Bronchial epithelial cell (primary cell): ENCODE measurements around the gene FBXL7. TPM values are rescaled to one million over a fixed set of nuclear protein-coding genes. Genes with fewer than 3 reads are reported as not detected.

Experiments used
- DNase-seq: peaks from one replicate; pipeline ENCODE4 v3.0.0-alpha.2; 2010; ENCODE audit warnings: low read depth
- FAIRE-seq: peaks from 2 replicates; lab custom pipeline; 2011; peaks lifted over from hg19 to GRCh38; lab: Jason Lieb, UNC
- H3K27me3 ChIP-seq: 2 replicates; pipeline ENCODE4 v1.5.1; 2011; ENCODE audit warnings: low read length; ENCODE audit not compliant: control insufficient read depth, insufficient read depth
- H3K36me3 ChIP-seq: 2 replicates; pipeline ENCODE4 v1.5.1; 2011; ENCODE audit warnings: low read length; ENCODE audit not compliant: control insufficient read depth, insufficient read depth
- H3K4me3 ChIP-seq: 2 replicates; pipeline ENCODE4 v1.5.1; 2011; ENCODE audit warnings: mild to moderate bottlenecking, low read depth, low read length, control low read depth
- CTCF ChIP-seq: IDR thresholded peaks from 2 replicates; pipeline ENCODE4 v1.5.1; 2011; ENCODE audit warnings: mild to moderate bottlenecking, moderate library complexity, low read length, control low read depth, inconsistent platforms; ENCODE audit not compliant: insufficient read depth, severe bottlenecking
- total RNA-seq: library from RNA; depleted of rRNA; stranded (reverse); fragments of >200 nt; gene quantifications from 2 replicates; pipeline ENCODE4 v1.2.1, GENCODE V29; 2014

FBXL7 gene
- total RNA-seq, 1 donor from 2014 or later = 0.26 TPM

DNA sequence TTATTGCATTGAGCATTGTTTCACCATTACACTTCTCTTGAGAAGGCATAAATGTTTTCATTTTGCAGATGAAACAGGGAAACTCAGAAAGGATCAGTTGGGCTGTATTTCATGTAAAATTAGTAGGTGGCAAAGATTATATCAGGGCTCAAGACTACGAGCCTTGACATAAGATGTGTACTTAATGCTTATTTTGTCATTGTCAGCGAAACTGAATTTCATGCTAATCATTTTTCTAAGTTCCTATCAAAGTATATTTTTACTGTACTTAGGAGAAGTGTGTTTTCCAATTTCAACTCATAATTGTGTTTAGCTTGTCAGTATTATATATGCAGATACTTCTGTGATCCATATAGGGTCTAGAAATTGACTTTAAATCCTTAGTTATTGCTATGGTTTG is 123.8 kb downstream of the FBXL7 start:
- no peaks in the 10 kb centered on the region for H3K27me3 ChIP-seq
- no peak overlapping the region for H3K4me3 ChIP-seq
- H3K36me3 ChIP-seq = no peaks in the 10 kb centered on the region
- DNase-seq (no peak), FAIRE-seq (no peak)
- TF ChIP-seq CTCF = no peak

- no peak for DNase-seq
- no peak for FAIRE-seq
- no peaks in the 10 kb centered on the region for H3K27me3 ChIP-seq
- H3K36me3 ChIP-seq = no peaks in the 10 kb centered on the region
- H3K4me3 ChIP-seq = no peak overlapping the region
- no peak for TF ChIP-seq CTCF
These were observed 127.1 kb downstream of the FBXL7 start for GRCh38 chr5:15627109-15627508.

DNA sequence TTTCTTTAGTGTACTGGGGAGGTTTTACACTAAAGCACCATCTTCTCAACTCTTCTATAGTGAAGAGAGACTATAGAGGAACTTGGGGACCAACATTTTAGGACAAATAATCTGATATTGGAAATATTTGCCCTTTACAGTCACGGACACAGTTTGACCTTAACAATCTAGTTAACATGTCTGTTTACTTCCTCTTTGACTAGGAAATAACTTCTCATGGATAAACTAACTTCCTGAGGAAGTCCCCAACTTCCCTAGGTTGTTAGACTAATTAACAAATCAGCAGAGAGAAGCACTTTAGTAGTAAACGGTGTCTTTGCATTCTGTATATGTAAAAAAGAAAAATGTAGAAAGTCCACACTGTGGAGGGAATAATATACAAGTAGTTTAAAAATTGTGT is 127.7 kb downstream of the FBXL7 start:
- no peak for DNase-seq
- H3K4me3 ChIP-seq = no peak overlapping the region
- no peaks in the 10 kb centered on the region for H3K27me3 ChIP-seq
- H3K36me3 ChIP-seq = no peaks in the 10 kb centered on the region
- no peak for FAIRE-seq
- no peak for TF ChIP-seq CTCF

- Histone ChIP-seq H3K27me3 (no peaks in the 10 kb centered on the region), H3K4me3 (no peak overlapping the region), H3K36me3 (no peaks in the 10 kb centered on the region)
- TF ChIP-seq CTCF = no peak
- DNase-seq = no peak
- no peak for FAIRE-seq
These were observed 130.5 kb downstream of the FBXL7 start for GRCh38 chr5:15630441-15630840.

DNA sequence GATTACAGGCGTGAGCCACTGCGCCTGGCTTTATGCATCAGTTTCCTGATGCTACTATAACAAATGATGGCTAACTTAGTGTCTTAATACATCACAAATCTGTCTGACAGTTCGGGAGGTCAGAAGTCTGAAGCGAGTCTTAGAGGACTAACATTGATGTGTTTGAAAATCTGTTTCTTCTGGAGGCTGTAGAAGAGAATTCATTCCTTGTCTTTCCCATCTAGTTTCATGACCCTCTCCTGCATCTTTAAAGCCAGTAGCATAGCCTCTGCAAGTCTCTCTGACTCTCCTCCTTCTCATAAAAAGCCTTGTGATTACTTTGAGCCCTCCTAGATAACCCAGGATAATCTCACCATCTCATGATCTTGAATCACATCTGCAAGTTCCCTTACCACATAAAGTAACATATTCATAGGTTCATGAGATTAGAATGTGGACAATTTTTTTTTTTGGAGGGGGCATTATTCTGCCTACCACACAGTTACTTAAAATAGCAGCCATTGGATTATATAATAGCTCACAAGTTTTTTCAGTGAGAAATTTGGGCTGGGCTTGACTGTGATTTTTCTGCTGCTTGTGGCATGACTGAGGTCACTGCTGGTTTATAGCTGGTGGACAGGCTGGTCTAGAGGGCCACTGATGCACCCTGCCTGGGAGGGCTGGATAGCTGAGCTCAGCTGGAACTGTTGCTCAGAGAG is 134.8 kb downstream of the FBXL7 start:
- DNase-seq (no peak), FAIRE-seq (no peak)
- TF ChIP-seq CTCF = no peak
- Histone ChIP-seq H3K4me3 (no peak overlapping the region), H3K27me3 (no peaks in the 10 kb centered on the region), H3K36me3 (no peaks in the 10 kb centered on the region)

DNA sequence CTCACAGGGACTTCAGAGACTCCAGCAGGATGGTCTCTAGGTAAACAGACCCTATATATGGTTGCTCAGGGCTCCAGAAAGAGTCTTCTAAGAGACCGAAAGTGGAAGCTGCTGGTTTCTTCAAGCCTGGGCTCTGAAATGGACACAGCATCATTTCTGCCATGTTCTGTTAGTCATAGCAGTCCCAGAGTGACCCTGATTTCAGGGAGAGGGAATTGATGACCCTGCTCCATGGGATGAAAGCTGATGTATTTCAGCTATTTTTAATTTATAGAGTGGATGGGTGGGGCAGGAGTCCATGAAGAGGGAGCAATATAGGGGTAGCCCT is 135.3 kb downstream of the FBXL7 start:
- no peak for FAIRE-seq
- no peak for TF ChIP-seq CTCF
- Histone ChIP-seq H3K4me3 (no peak overlapping the region), H3K36me3 (no peaks in the 10 kb centered on the region), H3K27me3 (no peaks in the 10 kb centered on the region)
- no peak for DNase-seq
